HepG2 (cell line): ENCODE results near the gene IGDCC3. TPM values are rescaled to one million over a fixed set of nuclear protein-coding genes. Genes with fewer than 3 reads are reported as not detected.

ENCODE experiments used
- ARID2 ChIP-seq: sonication (generic); formaldehyde crosslinking; IDR thresholded peaks from 2 replicates; pipeline ENCODE4 v1.8.1; 2022; ENCODE audit warnings: mild to moderate bottlenecking, missing genetic modification reagents, borderline replicate concordance
- HMG20B ChIP-seq: conservative IDR thresholded peaks from 2 replicates; pipeline ENCODE4 v1.6.1; 2016; ENCODE audit warnings: missing genetic modification reagents, missing compliant biosample characterization
- HMGXB4 ChIP-seq, 2 experiments: sonication (generic) in 1 of 2; formaldehyde crosslinking in 1 of 2; IDR thresholded peaks; 2 replicates each; pipeline versions ENCODE4 v1.4.0 to v1.6.1; 2018 to 2020; ENCODE audit warnings: missing genetic modification reagents in 2 of 2, borderline replicate concordance in 1 of 2, low read depth in 1 of 2, mild to moderate bottlenecking in 1 of 2, missing biosample characterization in 1 of 2
- TBL1XR1 ChIP-seq: fragments of 150-350 bp; IDR thresholded peaks from 2 replicates; pipeline ENCODE4 v1.6.1; 2014; ENCODE audit warnings: borderline replicate concordance, low read length; ENCODE audit not compliant: partially characterized antibody
- ZFP90 ChIP-seq: sonication (generic); formaldehyde crosslinking; IDR thresholded peaks from 2 replicates; pipeline ENCODE4 v1.8.0; 2022; ENCODE audit warnings: missing genetic modification reagents, mild to moderate bottlenecking, inconsistent platforms, borderline replicate concordance
- ZFX ChIP-seq: sonication (generic); formaldehyde crosslinking; IDR thresholded peaks from 2 replicates; pipeline ENCODE4 v1.4.0; 2020; ENCODE audit warnings: mild to moderate bottlenecking, low read depth, missing genetic modification reagents, moderate library complexity
- ZGPAT ChIP-seq: IDR thresholded peaks from 2 replicates; pipeline ENCODE4 v1.6.1; 2016; ENCODE audit warnings: mild to moderate bottlenecking
- ZKSCAN8 ChIP-seq: IDR thresholded peaks from 2 replicates; pipeline ENCODE4 v1.6.1; 2016; ENCODE audit warnings: borderline replicate concordance, missing genetic modification reagents, missing compliant biosample characterization
- ZNF468 ChIP-seq: sonication (generic); formaldehyde crosslinking; IDR thresholded peaks from 2 replicates; pipeline ENCODE4 v1.8.0; 2022; ENCODE audit warnings: mild to moderate bottlenecking, moderate library complexity, missing genetic modification reagents
- ZNF547 ChIP-seq: sonication (generic); formaldehyde crosslinking; IDR thresholded peaks from 2 replicates; pipeline ENCODE4 v1.5.1; 2020; ENCODE audit warnings: mild to moderate bottlenecking, missing genetic modification reagents
- polyA plus RNA-seq, 8 experiments: library from polyadenylated mRNA; depleted of rRNA in 3 of 8; stranded (reverse) in 7 of 8; unstranded in 1 of 8; fragments of >200 nt; fragmentation: Illumina TruSeq in 4 of 8; extraction: Trizol in 4 of 8; gene quantifications; 2 replicates each; pipeline versions ENCODE4 v1.2.1 to v1.2.3, GENCODE V29; 2011 to 2016; ENCODE audit warnings: low read depth in 4 of 8, missing spikeins in 1 of 8, mixed read lengths in 1 of 8; ENCODE audit not compliant: insufficient read depth in 1 of 8
- total RNA-seq, 5 experiments: library from RNA; depleted of rRNA; stranded (reverse); fragments of >200 nt; fragmentation: Illumina TruSeq; extraction: Trizol; gene quantifications; 2 replicates each; pipeline ENCODE4 v1.2.3, GENCODE V29; 2016; ENCODE audit warnings: low read depth in 1 of 5
- TF ChIP-seq, protein P1 (sequence below): sonication (generic); formaldehyde crosslinking; IDR thresholded peaks from 2 replicates; pipeline ENCODE4 v1.4.0; 2020; ENCODE audit warnings: missing genetic modification reagents, borderline replicate concordance
- TF ChIP-seq, protein P2 (sequence below): sonication (generic); formaldehyde crosslinking; IDR thresholded peaks from 2 replicates; pipeline ENCODE4 v1.4.0; 2020; ENCODE audit warnings: mild to moderate bottlenecking, missing genetic modification reagents
- TF ChIP-seq, protein P3 (sequence below): sonication (generic); formaldehyde crosslinking; IDR thresholded peaks from 2 replicates; pipeline ENCODE4 v1.4.0; 2020; ENCODE audit warnings: mild to moderate bottlenecking, missing genetic modification reagents, borderline replicate concordance

Gene IGDCC3
- total and polyA plus RNA-seq, 2 of the 13 experiments (the other 11 are each of a cell fraction or from before 2014, with no cell fraction given) = 30.1 to 51.8 TPM

- TF ChIP-seq ZGPAT (CRISPR knock-in tag) (peak; percentile 76; the same call in 1 of the 2 replicates), HMGXB4 (CRISPR knock-in tag; IDR thresholded peaks at IDR 0.05; ENCODE audit: borderline replicate concordance in 1 of 2, low read depth in 1 of 2) (no peak), ZFX (CRISPR knock-in tag) (peak; percentile 32; the same call in 1 of the 2 replicates), ARID2 (CRISPR knock-in tag) (no peak), ZNF468 (CRISPR knock-in tag) (no peak), ZNF547 (CRISPR knock-in tag) (no peak), HMG20B (peak; percentile 65; the same call in 1 of the 2 replicates), ZKSCAN8 (CRISPR knock-in tag) (no peak), ZFP90 (CRISPR knock-in tag) (0 out of 2 replicates have a peak, but pooled peaks have one; percentile 21), TBL1XR1 (peak; percentile 98)
- TF ChIP-seq, protein P1, sequence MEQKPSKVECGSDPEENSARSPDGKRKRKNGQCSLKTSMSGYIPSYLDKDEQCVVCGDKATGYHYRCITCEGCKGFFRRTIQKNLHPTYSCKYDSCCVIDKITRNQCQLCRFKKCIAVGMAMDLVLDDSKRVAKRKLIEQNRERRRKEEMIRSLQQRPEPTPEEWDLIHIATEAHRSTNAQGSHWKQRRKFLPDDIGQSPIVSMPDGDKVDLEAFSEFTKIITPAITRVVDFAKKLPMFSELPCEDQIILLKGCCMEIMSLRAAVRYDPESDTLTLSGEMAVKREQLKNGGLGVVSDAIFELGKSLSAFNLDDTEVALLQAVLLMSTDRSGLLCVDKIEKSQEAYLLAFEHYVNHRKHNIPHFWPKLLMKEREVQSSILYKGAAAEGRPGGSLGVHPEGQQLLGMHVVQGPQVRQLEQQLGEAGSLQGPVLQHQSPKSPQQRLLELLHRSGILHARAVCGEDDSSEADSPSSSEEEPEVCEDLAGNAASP (CRISPR knock-in tag) = peak; percentile 83; the same call in 1 of the 2 replicates
- TF ChIP-seq, protein P2, sequence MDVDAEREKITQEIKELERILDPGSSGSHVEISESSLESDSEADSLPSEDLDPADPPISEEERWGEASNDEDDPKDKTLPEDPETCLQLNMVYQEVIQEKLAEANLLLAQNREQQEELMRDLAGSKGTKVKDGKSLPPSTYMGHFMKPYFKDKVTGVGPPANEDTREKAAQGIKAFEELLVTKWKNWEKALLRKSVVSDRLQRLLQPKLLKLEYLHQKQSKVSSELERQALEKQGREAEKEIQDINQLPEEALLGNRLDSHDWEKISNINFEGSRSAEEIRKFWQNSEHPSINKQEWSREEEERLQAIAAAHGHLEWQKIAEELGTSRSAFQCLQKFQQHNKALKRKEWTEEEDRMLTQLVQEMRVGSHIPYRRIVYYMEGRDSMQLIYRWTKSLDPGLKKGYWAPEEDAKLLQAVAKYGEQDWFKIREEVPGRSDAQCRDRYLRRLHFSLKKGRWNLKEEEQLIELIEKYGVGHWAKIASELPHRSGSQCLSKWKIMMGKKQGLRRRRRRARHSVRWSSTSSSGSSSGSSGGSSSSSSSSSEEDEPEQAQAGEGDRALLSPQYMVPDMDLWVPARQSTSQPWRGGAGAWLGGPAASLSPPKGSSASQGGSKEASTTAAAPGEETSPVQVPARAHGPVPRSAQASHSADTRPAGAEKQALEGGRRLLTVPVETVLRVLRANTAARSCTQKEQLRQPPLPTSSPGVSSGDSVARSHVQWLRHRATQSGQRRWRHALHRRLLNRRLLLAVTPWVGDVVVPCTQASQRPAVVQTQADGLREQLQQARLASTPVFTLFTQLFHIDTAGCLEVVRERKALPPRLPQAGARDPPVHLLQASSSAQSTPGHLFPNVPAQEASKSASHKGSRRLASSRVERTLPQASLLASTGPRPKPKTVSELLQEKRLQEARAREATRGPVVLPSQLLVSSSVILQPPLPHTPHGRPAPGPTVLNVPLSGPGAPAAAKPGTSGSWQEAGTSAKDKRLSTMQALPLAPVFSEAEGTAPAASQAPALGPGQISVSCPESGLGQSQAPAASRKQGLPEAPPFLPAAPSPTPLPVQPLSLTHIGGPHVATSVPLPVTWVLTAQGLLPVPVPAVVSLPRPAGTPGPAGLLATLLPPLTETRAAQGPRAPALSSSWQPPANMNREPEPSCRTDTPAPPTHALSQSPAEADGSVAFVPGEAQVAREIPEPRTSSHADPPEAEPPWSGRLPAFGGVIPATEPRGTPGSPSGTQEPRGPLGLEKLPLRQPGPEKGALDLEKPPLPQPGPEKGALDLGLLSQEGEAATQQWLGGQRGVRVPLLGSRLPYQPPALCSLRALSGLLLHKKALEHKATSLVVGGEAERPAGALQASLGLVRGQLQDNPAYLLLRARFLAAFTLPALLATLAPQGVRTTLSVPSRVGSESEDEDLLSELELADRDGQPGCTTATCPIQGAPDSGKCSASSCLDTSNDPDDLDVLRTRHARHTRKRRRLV = 0 out of 2 replicates have a peak, but pooled peaks have one; percentile 69
- TF ChIP-seq, protein P3, sequence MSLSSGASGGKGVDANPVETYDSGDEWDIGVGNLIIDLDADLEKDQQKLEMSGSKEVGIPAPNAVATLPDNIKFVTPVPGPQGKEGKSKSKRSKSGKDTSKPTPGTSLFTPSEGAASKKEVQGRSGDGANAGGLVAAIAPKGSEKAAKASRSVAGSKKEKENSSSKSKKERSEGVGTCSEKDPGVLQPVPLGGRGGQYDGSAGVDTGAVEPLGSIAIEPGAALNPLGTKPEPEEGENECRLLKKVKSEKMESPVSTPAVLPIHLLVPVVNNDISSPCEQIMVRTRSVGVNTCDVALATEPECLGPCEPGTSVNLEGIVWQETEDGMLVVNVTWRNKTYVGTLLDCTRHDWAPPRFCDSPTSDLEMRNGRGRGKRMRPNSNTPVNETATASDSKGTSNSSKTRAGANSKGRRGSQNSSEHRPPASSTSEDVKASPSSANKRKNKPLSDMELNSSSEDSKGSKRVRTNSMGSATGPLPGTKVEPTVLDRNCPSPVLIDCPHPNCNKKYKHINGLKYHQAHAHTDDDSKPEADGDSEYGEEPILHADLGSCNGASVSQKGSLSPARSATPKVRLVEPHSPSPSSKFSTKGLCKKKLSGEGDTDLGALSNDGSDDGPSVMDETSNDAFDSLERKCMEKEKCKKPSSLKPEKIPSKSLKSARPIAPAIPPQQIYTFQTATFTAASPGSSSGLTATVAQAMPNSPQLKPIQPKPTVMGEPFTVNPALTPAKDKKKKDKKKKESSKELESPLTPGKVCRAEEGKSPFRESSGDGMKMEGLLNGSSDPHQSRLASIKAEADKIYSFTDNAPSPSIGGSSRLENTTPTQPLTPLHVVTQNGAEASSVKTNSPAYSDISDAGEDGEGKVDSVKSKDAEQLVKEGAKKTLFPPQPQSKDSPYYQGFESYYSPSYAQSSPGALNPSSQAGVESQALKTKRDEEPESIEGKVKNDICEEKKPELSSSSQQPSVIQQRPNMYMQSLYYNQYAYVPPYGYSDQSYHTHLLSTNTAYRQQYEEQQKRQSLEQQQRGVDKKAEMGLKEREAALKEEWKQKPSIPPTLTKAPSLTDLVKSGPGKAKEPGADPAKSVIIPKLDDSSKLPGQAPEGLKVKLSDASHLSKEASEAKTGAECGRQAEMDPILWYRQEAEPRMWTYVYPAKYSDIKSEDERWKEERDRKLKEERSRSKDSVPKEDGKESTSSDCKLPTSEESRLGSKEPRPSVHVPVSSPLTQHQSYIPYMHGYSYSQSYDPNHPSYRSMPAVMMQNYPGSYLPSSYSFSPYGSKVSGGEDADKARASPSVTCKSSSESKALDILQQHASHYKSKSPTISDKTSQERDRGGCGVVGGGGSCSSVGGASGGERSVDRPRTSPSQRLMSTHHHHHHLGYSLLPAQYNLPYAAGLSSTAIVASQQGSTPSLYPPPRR = peak; percentile 63; the same call in 1 of the 2 replicates
These were observed 65.3 kb downstream of the IGDCC3 start (continued) for GRCh38 chr15:65312400-65312916.
